Activated CD8-positive, alpha-beta T cell treated with anti-CD3 and anti-CD28 coated beads, Interleukin-2, amount 10 ng/mL, durations not matched to agents 7 days and 5 days (primary cell): ENCODE data around the gene ZDHHC19. TPM values are rescaled to one million over a fixed set of nuclear protein-coding genes. Genes with fewer than 3 reads are reported as not detected.
"Not testable (repeated sequence)": the region's sequence is repeated elsewhere in the genome, so short reads cannot be mapped to it uniquely, and the experiment has no call there.

Experiments
- ATAC-seq: fragments of 150-1000 bp; cut with Tn5 transposase; one replicate; pipeline ENCODE4 v1.10.0; 2021; ENCODE audit warnings: moderate library complexity
- CTCF ChIA-PET: fragments of 350-600 bp; sonication (Branson Sonifier 250); formaldehyde crosslinking; loops from one replicate; lab custom pipeline; 2021; ENCODE audit warnings: antibody characterized with exemption; lab: Charles Lee
- POLR2A ChIA-PET: fragments of 350-600 bp; sonication (Branson Sonifier 250); formaldehyde crosslinking; loops from one replicate; lab custom pipeline; 2021; ENCODE audit warnings: antibody characterized with exemption; lab: Charles Lee
- DNase-seq: peaks from one replicate; pipeline ENCODE4 v3.0.0-alpha.2; 2020
- H3K27ac Mint-ChIP-seq: one replicate; pipeline ENCODE4 v1.8.0; 2021; ENCODE audit warnings: mild to moderate bottlenecking, mixed read lengths
- H3K27me3 Mint-ChIP-seq: one replicate; pipeline ENCODE4 v1.8.0; 2021; ENCODE audit warnings: low read depth, mixed read lengths
- H3K36me3 Mint-ChIP-seq: one replicate; pipeline ENCODE4 v1.8.0; 2021; ENCODE audit warnings: low read depth, mixed read lengths
- H3K4me1 Mint-ChIP-seq: one replicate; pipeline ENCODE4 v1.8.0; 2021; ENCODE audit warnings: low read depth, mixed read lengths
- H3K4me3 Mint-ChIP-seq: one replicate; pipeline ENCODE4 v1.8.0; 2021; ENCODE audit warnings: mild to moderate bottlenecking, mixed read lengths
- H3K9me3 Mint-ChIP-seq: one replicate; pipeline ENCODE4 v1.8.0; 2022; ENCODE audit warnings: mixed read lengths; ENCODE audit not compliant: insufficient read depth
- total RNA-seq, 2 experiments: library from RNA; stranded (reverse); gene quantifications; one replicate each; pipeline ENCODE4 v1.2.3, GENCODE V29; 2021

Gene ZDHHC19
- total RNA-seq, 2 experiments from 2014 or later, result not detected

DNA sequence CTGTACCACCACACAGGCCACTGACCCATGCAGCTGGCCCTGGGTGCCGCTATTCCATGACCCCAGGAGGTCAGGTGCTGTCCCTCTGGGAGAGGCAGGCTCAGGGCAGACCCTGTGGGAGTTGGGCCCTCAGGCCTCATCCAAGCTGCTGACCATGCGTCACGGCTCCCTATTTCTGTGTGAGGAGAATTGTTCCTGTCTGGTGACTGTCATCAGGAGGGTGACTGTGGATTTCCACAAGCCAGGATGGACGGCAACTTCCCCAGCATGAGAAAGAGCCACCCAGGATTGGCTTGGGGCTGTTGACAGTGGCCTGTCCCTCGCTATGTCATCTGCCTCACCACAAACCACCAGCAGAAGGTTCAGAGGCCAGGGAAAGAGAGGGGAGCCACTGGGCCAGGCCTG is 41.4 kb downstream of the ZDHHC19 start:
- H3K4me3 Mint-ChIP-seq, result no peak overlapping the region
- no peaks in the 10 kb centered on the region for H3K27me3 Mint-ChIP-seq
- DNase-seq, result no peak
- H3K4me1 Mint-ChIP-seq, result no peaks in the 10 kb centered on the region
- no peak for ATAC-seq
- H3K36me3 Mint-ChIP-seq, result no peaks in the 10 kb centered on the region
- ChIA-PET CTCF (no interaction called here), POLR2A (no interaction called here)
- H3K9me3 Mint-ChIP-seq, result no peaks in the 10 kb centered on the region
- no peak overlapping the region for H3K27ac Mint-ChIP-seq

DNA sequence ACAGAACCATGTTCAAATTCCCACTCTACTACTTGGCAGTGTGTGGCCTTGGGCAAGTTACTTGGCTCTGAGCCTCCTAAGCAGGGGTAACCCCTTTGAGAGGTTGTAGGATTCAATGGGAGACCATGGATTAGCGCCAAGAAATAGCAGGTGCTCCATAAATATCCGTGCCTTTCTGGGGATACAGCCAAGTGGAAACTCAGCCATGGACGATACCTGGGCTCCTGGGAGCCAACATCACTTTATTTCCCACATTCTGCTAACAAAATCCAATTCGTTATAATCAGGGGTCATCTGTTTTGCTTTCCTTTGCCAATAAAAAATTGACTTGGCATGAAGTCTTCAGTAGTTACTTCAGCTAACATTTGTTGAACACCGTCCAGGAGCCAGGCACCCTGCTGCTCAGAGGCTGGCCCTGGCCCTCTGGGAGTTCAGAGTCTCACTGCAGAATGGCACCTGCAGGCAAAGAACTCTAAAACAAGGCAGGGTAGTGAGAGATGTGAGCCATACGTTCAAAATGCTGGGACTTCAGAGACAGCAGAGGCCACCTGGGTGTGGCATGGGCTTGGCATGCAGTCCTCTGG is 42.3 kb downstream of the ZDHHC19 start:
- Mint-ChIP-seq H3K4me1 (no peaks in the 10 kb centered on the region), H3K4me3 (no peak overlapping the region), H3K27me3 (no peaks in the 10 kb centered on the region), H3K9me3 (no peaks in the 10 kb centered on the region), H3K27ac (peak overlapping the region; percentile 25), H3K36me3 (no peaks in the 10 kb centered on the region)
- POLR2A ChIA-PET, result no interaction called here
- DNase-seq, result no peak
- ATAC-seq, result no peak
- CTCF ChIA-PET, result no interaction called here

DNA sequence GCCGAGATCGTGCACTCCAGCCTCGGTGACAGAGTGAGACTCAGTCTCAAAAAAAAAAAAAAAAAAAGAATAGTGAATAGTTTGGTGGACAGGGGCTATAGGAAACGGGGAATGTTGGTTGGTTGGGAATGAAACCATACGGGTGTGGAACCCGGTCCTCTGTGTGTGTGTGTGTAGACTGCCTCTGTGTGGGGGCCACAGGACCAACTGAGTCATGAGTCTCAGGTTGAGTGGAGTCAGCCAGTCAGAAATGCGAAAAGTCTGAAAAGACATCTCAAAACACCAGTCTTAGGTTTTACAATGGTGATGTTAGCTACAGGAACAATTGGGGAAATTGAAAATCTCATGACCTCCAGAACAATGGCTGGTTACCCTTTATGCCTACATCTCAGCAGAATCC is 44.5 kb downstream of the ZDHHC19 start:
- Mint-ChIP-seq H3K27ac (no peak overlapping the region), H3K36me3 (no peaks in the 10 kb centered on the region), H3K27me3 (no peaks in the 10 kb centered on the region), H3K9me3 (no peaks in the 10 kb centered on the region), H3K4me1 (peaks cover 5% of the 10 kb centered on the region), H3K4me3 (no peak overlapping the region)
- ChIA-PET POLR2A (no interaction called here), CTCF (interaction anchor here (1.4 kb wide), 1 partner anchor 10 kb away, joined by 3 read pairs; no protein-coding TSS in a partner anchor)
- no peak for ATAC-seq
- no peak for DNase-seq

DNA sequence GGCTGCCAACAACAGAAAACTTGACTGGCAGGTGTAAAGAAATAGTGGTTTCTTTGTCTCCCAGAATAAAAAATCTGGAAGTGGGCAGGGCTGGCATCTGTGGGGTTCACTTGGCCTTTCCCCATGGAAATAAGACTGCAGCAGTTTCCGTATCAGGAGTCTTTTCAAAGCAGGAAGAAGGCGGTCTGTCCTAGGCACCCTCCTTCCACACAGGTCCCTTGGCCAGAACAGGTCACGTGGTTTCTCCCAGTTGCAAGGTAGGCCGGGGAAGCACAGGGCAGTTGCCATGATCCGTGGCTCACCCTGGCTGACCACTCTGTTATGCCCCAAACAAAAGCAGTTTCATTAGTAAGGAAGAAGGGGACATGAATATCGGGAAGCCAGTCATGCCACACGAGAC is 45.4 kb downstream of the ZDHHC19 start:
- H3K27me3 Mint-ChIP-seq, result no peaks in the 10 kb centered on the region
- ATAC-seq (no peak), DNase-seq (no peak)
- no peak overlapping the region for H3K4me3 Mint-ChIP-seq
- peaks cover 5% of the 10 kb centered on the region for H3K4me1 Mint-ChIP-seq
- no peaks in the 10 kb centered on the region for H3K9me3 Mint-ChIP-seq
- H3K36me3 Mint-ChIP-seq, result no peaks in the 10 kb centered on the region
- H3K27ac Mint-ChIP-seq, result no peak overlapping the region
- ChIA-PET CTCF (interaction anchor here (1.4 kb wide), 1 partner anchor 9 kb away, joined by 3 read pairs; no protein-coding TSS in a partner anchor), POLR2A (no interaction called here)

DNA sequence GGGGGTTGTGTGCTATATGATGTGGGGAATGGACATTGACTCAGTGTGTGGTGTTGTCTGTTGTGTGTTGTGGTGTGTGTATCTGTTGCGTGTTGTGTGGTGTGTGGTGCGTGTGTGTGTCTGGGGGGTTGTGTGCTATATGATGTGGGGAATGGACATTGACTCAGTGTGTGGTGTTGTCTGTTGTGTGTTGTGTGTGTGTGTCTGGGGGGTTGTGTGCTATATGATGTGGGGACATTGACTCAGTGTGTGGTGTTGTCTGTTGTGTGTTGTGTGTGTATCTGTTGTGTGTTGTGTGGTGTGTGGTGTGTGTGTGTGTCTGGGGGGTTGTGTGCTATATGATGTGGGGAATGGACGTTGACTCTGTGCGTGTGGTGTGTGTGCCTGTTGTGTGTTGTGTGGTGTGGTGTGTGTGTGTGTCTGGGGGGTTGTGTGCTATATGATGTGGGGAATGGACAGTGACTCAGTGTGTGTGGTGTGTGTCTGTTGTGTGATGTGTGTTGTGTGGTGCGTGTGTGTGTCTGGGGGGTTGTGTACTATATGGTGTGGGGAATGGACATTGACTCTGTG is 46.1 kb downstream of the ZDHHC19 start:
- CTCF ChIA-PET, H3K9me3 Mint-ChIP-seq, POLR2A ChIA-PET, DNase-seq, H3K36me3 Mint-ChIP-seq, H3K4me3 Mint-ChIP-seq, H3K27me3 Mint-ChIP-seq, ATAC-seq, H3K27ac Mint-ChIP-seq: not testable (repeated sequence)
- H3K4me1 Mint-ChIP-seq, result peaks cover 13% of the 10 kb centered on the region

DNA sequence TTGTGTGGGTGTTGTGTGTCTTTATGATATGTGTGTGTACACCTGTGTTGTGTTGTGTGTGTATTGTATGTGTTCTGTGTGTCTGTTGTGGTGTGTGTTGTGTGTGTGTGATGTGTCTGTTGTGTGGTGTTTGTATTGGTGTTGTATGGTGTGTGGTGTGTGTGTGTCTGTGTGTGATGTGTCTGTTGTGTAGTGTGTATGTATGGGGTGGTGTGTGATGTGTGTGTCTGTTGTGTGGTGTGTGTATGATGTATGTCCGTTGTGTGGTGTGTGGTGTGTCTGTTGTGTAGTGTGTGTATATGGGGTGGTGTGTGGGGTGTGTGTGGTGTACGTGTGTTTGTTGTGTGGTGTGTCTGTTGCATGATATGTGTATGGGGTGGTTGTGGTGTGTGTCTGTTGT is 46.6 kb downstream of the ZDHHC19 start:
- ChIA-PET CTCF (interaction anchor here (1.0 kb wide), 1 partner anchor 91 kb away, joined by 3 read pairs; no protein-coding TSS in a partner anchor), POLR2A (no interaction called here)
- H3K4me3 Mint-ChIP-seq, result no peak overlapping the region
- DNase-seq (no peak), ATAC-seq (no peak)
- H3K9me3 Mint-ChIP-seq, result no peaks in the 10 kb centered on the region
- H3K4me1 Mint-ChIP-seq, result peaks cover 18% of the 10 kb centered on the region
- H3K27me3 Mint-ChIP-seq, result no peaks in the 10 kb centered on the region
- H3K27ac Mint-ChIP-seq, result no peak overlapping the region
- peaks cover 2% of the 10 kb centered on the region for H3K36me3 Mint-ChIP-seq

DNA sequence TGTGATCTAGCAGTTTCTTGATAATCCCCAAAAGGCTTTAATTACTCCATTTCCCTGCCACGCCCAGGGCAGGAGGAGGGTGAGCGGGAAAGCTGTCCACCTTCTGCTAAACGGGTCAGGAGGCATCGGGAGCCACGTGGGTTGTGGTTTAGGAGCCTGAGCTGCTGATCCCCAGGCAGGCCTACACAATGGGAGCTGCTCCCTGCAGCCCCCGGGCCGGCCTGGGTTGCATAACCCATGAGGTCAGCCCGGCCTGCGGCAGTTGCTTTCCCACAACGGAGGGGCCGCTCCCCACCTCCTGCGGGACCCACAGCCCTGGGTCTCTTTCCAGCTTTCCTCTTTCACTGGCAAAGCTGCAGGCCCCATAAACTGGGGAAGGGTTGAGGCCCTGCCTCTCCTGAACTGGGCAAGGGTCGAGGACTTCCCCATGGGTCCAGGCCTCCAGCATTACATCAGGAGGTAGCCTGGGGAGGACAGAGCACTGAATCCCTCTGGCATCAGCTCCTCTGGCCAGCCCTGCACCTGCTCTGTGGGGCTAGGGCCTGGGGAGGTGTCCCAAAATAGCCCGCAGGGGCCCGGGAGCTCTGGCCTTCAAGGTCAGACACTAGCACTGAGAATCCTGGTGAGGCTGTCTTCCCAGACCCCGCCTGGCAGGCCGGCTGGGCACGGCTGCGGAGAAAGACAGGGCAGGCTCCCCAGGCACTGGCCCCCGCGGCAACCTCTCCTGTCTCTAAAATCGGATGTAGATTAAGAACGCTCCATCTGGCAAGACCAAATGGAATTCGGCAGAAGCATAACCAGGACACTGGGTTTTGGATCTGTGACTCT is 47.3 kb downstream of the ZDHHC19 start:
- Mint-ChIP-seq H3K36me3 (peaks cover 2% of the 10 kb centered on the region), H3K9me3 (no peaks in the 10 kb centered on the region), H3K4me3 (no peak overlapping the region), H3K27ac (no peak overlapping the region), H3K4me1 (peaks cover 20% of the 10 kb centered on the region), H3K27me3 (no peaks in the 10 kb centered on the region)
- ChIA-PET POLR2A (interaction anchor here (0.6 to 1.1 kb wide), 3 partner anchors 15 to 269 kb away, joined by 3 read pairs; partner anchors contain the start of gene UBXN7), CTCF (interaction anchor here (1.0 kb wide), 1 partner anchor 90 kb away, joined by 3 read pairs; no protein-coding TSS in a partner anchor)
- ATAC-seq (no peak), DNase-seq (no peak)

DNA sequence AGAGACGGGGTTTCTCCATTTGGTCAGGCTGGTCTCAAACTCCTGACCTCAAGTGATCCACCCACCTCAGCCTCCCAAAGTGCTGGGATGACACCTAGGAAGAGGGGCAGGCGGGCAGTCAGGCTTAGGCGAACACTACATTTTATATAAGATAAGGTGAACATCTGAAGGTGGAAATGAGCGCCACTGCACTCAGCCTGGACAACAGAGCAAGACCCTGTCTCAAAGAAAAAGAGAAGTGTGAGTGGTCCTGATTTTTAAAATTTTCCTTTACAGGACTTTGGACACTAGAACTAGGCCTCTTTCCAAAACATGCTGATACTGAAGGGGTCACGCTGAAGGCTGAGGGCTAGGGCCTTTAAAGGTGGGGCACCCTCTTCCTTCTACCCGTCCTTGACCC is 48.0 kb downstream of the ZDHHC19 start:
- ChIA-PET CTCF (no interaction called here), POLR2A (interaction anchor here (1.1 kb wide), 1 partner anchor 16 kb away, joined by 3 read pairs; no protein-coding TSS in a partner anchor)
- no peaks in the 10 kb centered on the region for H3K9me3 Mint-ChIP-seq
- H3K4me3 Mint-ChIP-seq, result no peak overlapping the region
- peaks cover 2% of the 10 kb centered on the region for H3K36me3 Mint-ChIP-seq
- ATAC-seq (no peak), DNase-seq (no peak)
- no peak overlapping the region for H3K27ac Mint-ChIP-seq
- no peaks in the 10 kb centered on the region for H3K27me3 Mint-ChIP-seq
- peaks cover 20% of the 10 kb centered on the region for H3K4me1 Mint-ChIP-seq

DNA sequence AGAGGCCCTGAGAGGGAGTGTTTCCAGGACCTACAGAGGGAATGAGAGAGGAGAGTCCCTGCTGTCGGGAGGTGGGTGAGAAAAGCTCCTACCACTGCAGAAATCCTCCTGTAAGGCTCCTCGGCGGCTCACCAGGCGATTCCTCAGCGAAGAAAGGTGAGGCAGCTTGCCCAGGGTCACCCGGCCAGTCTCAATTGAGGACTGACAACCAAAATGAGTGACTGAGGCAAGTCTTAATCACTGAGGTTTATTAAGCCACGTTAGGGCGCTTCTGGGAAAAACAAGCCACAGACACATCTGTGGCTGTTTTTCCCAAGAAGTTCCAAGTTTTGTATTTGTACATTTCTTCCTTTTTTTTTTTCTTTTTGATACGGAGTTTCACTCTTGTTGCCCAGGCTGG is 48.5 kb downstream of the ZDHHC19 start:
- no peak overlapping the region for H3K27ac Mint-ChIP-seq
- CTCF ChIA-PET, result no interaction called here
- no peak overlapping the region for H3K4me3 Mint-ChIP-seq

DNA sequence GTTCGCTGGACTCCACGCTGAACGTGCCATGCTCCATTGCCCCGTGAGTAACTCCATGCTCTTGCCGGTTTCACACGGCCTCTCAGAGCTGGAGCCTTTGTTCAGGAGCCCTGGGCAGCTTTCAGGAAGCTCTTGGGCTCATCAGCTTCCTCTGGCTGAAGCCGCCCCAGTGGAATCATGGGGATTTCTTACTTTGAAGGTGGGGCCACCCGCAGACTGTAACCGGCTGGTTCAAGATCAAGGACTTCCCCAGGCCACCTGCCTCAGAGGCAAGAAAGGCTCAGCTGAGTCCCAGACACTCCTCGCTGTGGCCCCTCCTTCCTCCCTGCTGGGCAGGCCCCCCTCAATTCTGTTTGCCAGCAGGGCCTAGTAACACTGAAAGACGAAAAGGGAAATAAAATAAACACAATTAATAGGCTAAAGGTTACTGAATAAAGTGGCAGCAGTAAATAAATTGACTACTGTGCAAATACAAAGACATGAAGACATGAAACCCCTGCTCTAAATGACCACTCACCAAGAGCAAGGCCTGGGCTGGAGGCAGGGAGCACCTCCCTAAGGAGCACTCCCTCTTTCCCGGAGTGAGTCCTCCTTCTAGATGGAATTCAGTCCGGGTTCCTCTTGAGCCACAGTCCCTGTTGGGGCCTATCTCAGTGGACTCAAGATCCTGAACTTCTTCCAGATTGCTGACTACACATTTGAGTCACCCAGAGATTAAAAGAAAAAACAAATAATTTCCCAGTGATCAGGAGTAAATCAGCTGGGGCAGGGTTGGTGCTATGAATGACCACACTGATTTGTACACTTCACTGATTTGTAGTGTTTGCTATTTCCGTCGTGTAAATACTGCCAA is 51.0 kb downstream of the ZDHHC19 start:
- Mint-ChIP-seq H3K27me3 (no peaks in the 10 kb centered on the region), H3K9me3 (no peaks in the 10 kb centered on the region), H3K36me3 (peaks cover 2% of the 10 kb centered on the region), H3K4me1 (peaks cover 31% of the 10 kb centered on the region), H3K27ac (peak overlapping the region; percentile 77), H3K4me3 (peak overlapping the region; percentile 44)
- peak; percentile 89 for ATAC-seq
- DNase-seq, result peak; percentile 67
- ChIA-PET CTCF (interaction anchor here (0.7 to 1.3 kb wide), 4 partner anchors 22 to 49 kb away, joined by 3 read pairs; no protein-coding TSS in a partner anchor), POLR2A (interaction anchor here (0.6 to 1.5 kb wide), 4 partner anchors 19 to 52 kb away, joined by 3 to 6 read pairs (median 3); no protein-coding TSS in a partner anchor)

More for the DNA sequence above, 48.5 kb downstream of the ZDHHC19 start:
- DNase-seq (no peak), ATAC-seq (no peak)
- H3K27me3 Mint-ChIP-seq, result no peaks in the 10 kb centered on the region
- H3K36me3 Mint-ChIP-seq, result peaks cover 2% of the 10 kb centered on the region
- no peaks in the 10 kb centered on the region for H3K9me3 Mint-ChIP-seq
- peaks cover 20% of the 10 kb centered on the region for H3K4me1 Mint-ChIP-seq
- POLR2A ChIA-PET, result interaction anchor here (0.6 kb wide), 1 partner anchor 48 kb away, joined by 4 read pairs; no protein-coding TSS in a partner anchor

DNA sequence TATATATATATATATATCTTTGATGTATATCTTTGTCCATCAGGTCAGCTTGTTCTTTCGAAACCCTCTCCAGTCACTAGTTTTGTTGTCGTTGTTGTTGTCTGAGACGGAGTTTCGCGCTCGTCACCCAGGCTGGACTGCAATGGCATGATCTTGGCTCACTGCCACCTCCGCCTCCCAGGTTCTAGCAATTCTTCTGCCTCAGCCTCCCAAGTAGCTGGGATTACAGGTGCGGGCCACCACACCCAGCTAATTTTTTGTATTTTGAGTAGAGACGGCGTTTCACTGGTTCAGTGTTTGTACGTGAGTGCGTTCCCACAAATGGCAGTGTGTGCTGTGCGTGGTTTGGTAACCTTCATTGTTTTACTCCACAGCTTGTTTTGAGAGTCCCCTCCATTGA is 51.7 kb downstream of the ZDHHC19 start:
- ChIA-PET CTCF (interaction anchor here (0.9 to 1.3 kb wide), 3 partner anchors 23 to 48 kb away, joined by 3 read pairs; no protein-coding TSS in a partner anchor), POLR2A (interaction anchor here (0.9 to 1.5 kb wide), 3 partner anchors 20 to 51 kb away, joined by 3 to 6 read pairs (median 3); no protein-coding TSS in a partner anchor)
- DNase-seq (no peak), ATAC-seq (no peak)
- no peaks in the 10 kb centered on the region for H3K9me3 Mint-ChIP-seq
- H3K27me3 Mint-ChIP-seq, result no peaks in the 10 kb centered on the region
- peaks cover 35% of the 10 kb centered on the region for H3K4me1 Mint-ChIP-seq
- H3K36me3 Mint-ChIP-seq, result peaks cover 2% of the 10 kb centered on the region
- H3K27ac Mint-ChIP-seq, result peak overlapping the region; percentile 77
- H3K4me3 Mint-ChIP-seq, result no peak overlapping the region
